T-cell (primary cell): ENCODE data around the gene MDFIC. TPM values are rescaled to one million over a fixed set of nuclear protein-coding genes. Genes with fewer than 3 reads are reported as not detected.

Experiments used
- ATAC-seq, 4 experiments: fragments of 200-7000 bp in 3 of 4; fragments of 150-1000 bp in 1 of 4; cut with Tn5 transposase; replicated peaks in 1 of 4; 1 replicate in 3 of 4; 2 replicates in 1 of 4; pipeline ENCODE4 v1.10.0; 2021; ENCODE audit warnings: moderate library complexity in 3 of 4, mild to moderate bottlenecking in 2 of 4, moderate number of reproducible peaks in 1 of 4
- CTCF ChIA-PET, 2 donors: fragments of 300-600 bp; sonication (Branson Sonifier 250); formaldehyde crosslinking; loops; one replicate each; lab custom pipeline; 2022; ENCODE audit warnings: antibody characterized with exemption in 2 of 2; lab: Charles Lee
- POLR2A ChIA-PET, 2 donors: fragments of 300-600 bp; sonication (Branson Sonifier 250); formaldehyde crosslinking; loops; one replicate each; lab custom pipeline; 2022; ENCODE audit warnings: antibody characterized with exemption in 2 of 2; lab: Charles Lee
- DNase-seq, 35 experiments: peaks; one replicate each; pipeline versions ENCODE4 v3.0.0 to v3.0.0-alpha.2; 2013 to 2023
- H3K27ac ChIP-seq: one replicate; pipeline ENCODE4 v1.5.1; 2013; ENCODE audit warnings: low read length
- H3K27me3 ChIP-seq, 2 experiments: replicated peaks in 1 of 2; 1 replicate in 1 of 2; 2 replicates in 1 of 2; pipeline versions ENCODE4 v1.6.1 to v1.7.0; 2013; ENCODE audit warnings: low read length in 1 of 2, mixed read lengths in 1 of 2; ENCODE audit not compliant: control insufficient read depth in 2 of 2, insufficient read depth in 2 of 2; ENCODE audit errors: extremely low read depth in 1 of 2
- H3K36me3 ChIP-seq, 2 donors: 1 replicate in 1 of 2; 2 replicates in 1 of 2; pipeline versions ENCODE4 v1.6.1 to v1.7.0; 2013; ENCODE audit warnings: low read length in 1 of 2; ENCODE audit not compliant: control insufficient read depth in 2 of 2, insufficient read depth in 1 of 2; ENCODE audit errors: extremely low read depth in 1 of 2
- H3K4me1 ChIP-seq, 2 experiments: 1 replicate in 1 of 2; 2 replicates in 1 of 2; pipeline versions ENCODE4 v1.6.1 to v1.7.0; 2013; ENCODE audit warnings: low read length in 2 of 2, mixed read lengths in 1 of 2; ENCODE audit not compliant: insufficient read depth in 2 of 2, control insufficient read depth in 1 of 2; ENCODE audit errors: extremely low read depth in 1 of 2
- H3K4me3 ChIP-seq, 2 donors: 1 replicate in 1 of 2; 2 replicates in 1 of 2; pipeline versions ENCODE4 v1.5.1 to v1.7.0; 2013; ENCODE audit warnings: mild to moderate bottlenecking in 2 of 2, low read length in 1 of 2, moderate library complexity in 1 of 2; ENCODE audit not compliant: control insufficient read depth in 1 of 2; ENCODE audit errors: extremely low read depth in 1 of 2
- H3K9me3 ChIP-seq: 2 replicates; pipeline ENCODE4 v1.7.0; 2013
- H3K27ac Mint-ChIP-seq, 2 donors: one replicate each; pipeline ENCODE4 v1.8.0; 2020 to 2021; ENCODE audit warnings: mild to moderate bottlenecking in 2 of 2, mixed read lengths in 2 of 2
- H3K27me3 Mint-ChIP-seq, 2 donors: one replicate each; pipeline ENCODE4 v1.8.0; 2021 to 2022; ENCODE audit warnings: mixed read lengths in 2 of 2
- H3K36me3 Mint-ChIP-seq: one replicate; pipeline ENCODE4 v1.8.0; 2021; ENCODE audit warnings: mixed read lengths
- H3K4me1 Mint-ChIP-seq, 3 donors: one replicate each; pipeline ENCODE4 v1.8.0; 2020 to 2022; ENCODE audit warnings: mixed read lengths in 3 of 3, mild to moderate bottlenecking in 1 of 3
- H3K4me3 Mint-ChIP-seq, 3 donors: one replicate each; pipeline ENCODE4 v1.8.0; 2020 to 2022; ENCODE audit warnings: mild to moderate bottlenecking in 3 of 3, mixed read lengths in 3 of 3, moderate library complexity in 3 of 3
- H3K9me3 Mint-ChIP-seq, 3 donors: one replicate each; pipeline ENCODE4 v1.8.0; 2020 to 2022; ENCODE audit warnings: mixed read lengths in 3 of 3
- WGBS: methylation state at CpG from one replicate; pipeline ENCODE4 v1.1.5; 2013; ENCODE audit warnings: missing lambda C conversion rate; ENCODE audit not compliant: insufficient coverage; 5-methylcytosine and 5-hydroxymethylcytosine counted together
- total RNA-seq, 35 experiments: library from RNA in 6 of 35; stranded (reverse) in 6 of 35; fragments of 120-200 nt in 1 of 35; gene quantifications; one replicate each; pipeline versions ENCODE4 v1.2.1 to v1.2.4 and lab custom pipeline; 2013 to 2026

The MDFIC gene
- total RNA-seq, 5 donors from 2014 or later (not counting 1 experiment from before 2014, with no cell fraction given) = 56.3 to 84.6 (median 65.0) TPM

DNA sequence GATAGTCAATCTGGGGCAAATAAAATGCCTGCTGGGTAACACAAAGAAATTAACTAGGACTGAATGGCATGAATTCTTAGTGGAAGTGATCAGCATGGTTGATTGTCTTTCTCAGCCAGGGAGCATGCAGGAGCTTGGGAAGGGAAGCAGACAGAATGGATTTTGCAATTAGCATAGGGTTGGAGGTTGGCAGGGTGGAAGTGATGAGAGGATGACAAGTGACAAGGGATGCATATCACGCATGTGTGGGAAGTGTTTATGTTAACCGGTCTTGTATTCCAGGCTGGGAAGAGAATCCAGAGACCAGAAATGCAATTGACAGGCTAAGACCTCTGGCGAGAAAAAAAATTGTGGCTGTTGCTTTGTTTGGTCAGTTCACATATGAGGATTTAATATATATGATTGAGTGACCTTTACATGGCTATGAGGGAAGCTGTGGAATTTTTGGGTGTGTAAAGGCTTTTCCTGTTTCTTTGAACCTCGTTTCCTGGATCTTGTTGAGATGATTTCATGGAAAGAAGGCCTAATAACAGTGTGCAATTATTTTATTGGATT, 8.3 kb downstream of the MDFIC start:
- peak overlapping the region in 2 of 3 donors; percentile 76 to 77 for H3K4me3 Mint-ChIP-seq
- Histone ChIP-seq H3K27ac (peak overlapping the region; percentile 60), H3K9me3 (no peaks in the 10 kb centered on the region), H3K4me3 (no peak overlapping the region), H3K36me3 (no peaks in the 10 kb centered on the region), H3K4me1 (peaks cover 30 to 78% of the 10 kb centered on the region in 2 experiments), H3K27me3 (no peaks in the 10 kb centered on the region)
- ATAC-seq (no peak), DNase-seq (no peak)
- H3K36me3 Mint-ChIP-seq = peaks cover 8% of the 10 kb centered on the region
- no peaks in the 10 kb centered on the region for H3K27me3 Mint-ChIP-seq
- H3K9me3 Mint-ChIP-seq = no peaks in the 10 kb centered on the region
- H3K4me1 Mint-ChIP-seq = peaks cover 19 to 37% (median 20%) of the 10 kb centered on the region in 3 donors
- WGBS = 73% methylated on average over 3 of the region's 4 CpGs
- ChIA-PET CTCF (interaction anchor here in 1 of 2 donors (1.9 kb wide), 1 partner anchor 9 kb away, joined by 5 read pairs; no protein-coding TSS in a partner anchor), POLR2A (no interaction called here)
- H3K27ac Mint-ChIP-seq = no peak overlapping the region

GRCh38 chr7:114930829-114931655, 9.1 kb downstream of the MDFIC start:
- WGBS = no CpG with 5 or more reads among the region's 6 CpGs
- ATAC-seq (peak; percentile 21 to 56 (median 44)), DNase-seq (peak in 1 of 35 experiments; percentile 42)
- H3K27me3 ChIP-seq = no peaks in the 10 kb centered on the region
- ChIA-PET CTCF (interaction anchor here in 1 of 2 donors (0.6 to 1.4 kb wide), 3 partner anchors 7 to 23 kb away, joined by 4 to 6 read pairs (median 4); no protein-coding TSS in a partner anchor), POLR2A (interaction anchor here in 1 of 2 donors (0.8 kb wide), 1 partner anchor 15 kb away, joined by 3 read pairs; no protein-coding TSS in a partner anchor)
- no peaks in the 10 kb centered on the region for H3K9me3 ChIP-seq
- Mint-ChIP-seq H3K4me3 (peak overlapping the region in 2 of 3 donors; percentile 76 to 77), H3K9me3 (no peaks in the 10 kb centered on the region), H3K27ac (no peak overlapping the region), H3K36me3 (peaks cover 5% of the 10 kb centered on the region), H3K4me1 (peaks cover 11 to 37% (median 18%) of the 10 kb centered on the region in 3 donors), H3K27me3 (no peaks in the 10 kb centered on the region)
- H3K36me3 ChIP-seq = no peaks in the 10 kb centered on the region
- peak overlapping the region; percentile 60 for H3K27ac ChIP-seq
- H3K4me1 ChIP-seq = peaks cover 26 to 69% of the 10 kb centered on the region in 2 experiments
- peak overlapping the region in 1 of 2 donors; percentile 4 for H3K4me3 ChIP-seq

DNA sequence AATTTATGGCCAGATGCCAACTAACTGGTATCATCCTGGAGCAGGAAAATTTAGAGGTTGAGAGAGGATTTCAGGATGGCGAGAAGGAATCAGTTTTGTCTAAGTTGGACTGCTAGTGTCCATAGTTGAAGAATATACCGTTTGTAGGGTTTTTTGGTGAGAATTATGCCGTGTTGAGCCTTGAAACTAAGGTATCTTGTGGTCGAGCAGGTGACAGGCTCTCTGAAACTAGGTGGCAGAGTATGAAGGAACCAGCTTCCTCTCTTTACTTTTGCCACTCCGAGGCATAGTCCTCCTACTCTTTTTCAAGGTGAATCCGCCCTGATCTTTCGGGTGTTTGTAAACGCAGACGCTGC, 9.7 kb downstream of the MDFIC start:
- peak overlapping the region in 1 of 2 donors; percentile 4 for H3K4me3 ChIP-seq
- peaks cover 5 to 37% (median 19%) of the 10 kb centered on the region in 3 donors for H3K4me1 Mint-ChIP-seq
- no peaks in the 10 kb centered on the region for H3K27me3 Mint-ChIP-seq
- peak overlapping the region in 2 of 3 donors; percentile 76 to 77 for H3K4me3 Mint-ChIP-seq
- H3K36me3 ChIP-seq = no peaks in the 10 kb centered on the region
- peak overlapping the region; percentile 60 for H3K27ac ChIP-seq
- ATAC-seq (peak; percentile 84 to 92 (median 85)), DNase-seq (peak in 27 of 35 experiments; percentile 2 to 65 (median 21))
- no peaks in the 10 kb centered on the region for H3K9me3 ChIP-seq
- ChIA-PET CTCF (interaction anchor here in 1 of 2 donors (0.6 to 1.4 kb wide), 3 partner anchors 8 to 24 kb away, joined by 4 to 6 read pairs (median 4); no protein-coding TSS in a partner anchor), POLR2A (interaction anchor here in 1 of 2 donors (0.8 kb wide), 1 partner anchor 15 kb away, joined by 3 read pairs; no protein-coding TSS in a partner anchor)
- no peaks in the 10 kb centered on the region for H3K27me3 ChIP-seq
- H3K36me3 Mint-ChIP-seq = peaks cover 5% of the 10 kb centered on the region
- peaks cover 23 to 63% of the 10 kb centered on the region in 2 experiments for H3K4me1 ChIP-seq
- H3K9me3 Mint-ChIP-seq = no peaks in the 10 kb centered on the region
- 16% methylated on average over 2 of the region's 9 CpGs for WGBS
- no peak overlapping the region for H3K27ac Mint-ChIP-seq

DNA sequence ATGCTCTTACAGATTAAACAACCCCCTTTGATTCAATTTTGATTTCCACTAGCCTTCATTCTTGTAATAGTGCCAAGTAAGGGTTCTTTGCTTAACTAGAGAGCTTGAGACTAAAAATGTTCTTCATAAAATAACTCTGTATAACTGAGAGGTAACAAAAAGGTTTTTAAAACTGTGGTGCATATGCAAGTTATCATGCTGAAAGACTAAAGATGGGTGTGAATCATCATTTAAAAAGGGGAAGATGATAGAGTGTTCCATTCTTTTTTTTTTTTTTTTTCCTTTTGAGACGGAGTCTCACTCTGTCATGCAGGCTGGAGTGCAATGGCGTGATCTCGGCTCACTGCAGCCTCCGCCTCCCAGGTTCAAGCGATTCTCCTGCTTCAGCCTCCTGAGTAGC, 11.1 kb downstream of the MDFIC start:
- H3K4me1 ChIP-seq = peaks cover 23 to 52% of the 10 kb centered on the region in 2 experiments
- Mint-ChIP-seq H3K36me3 (peaks cover 9% of the 10 kb centered on the region), H3K9me3 (no peaks in the 10 kb centered on the region), H3K27me3 (no peaks in the 10 kb centered on the region), H3K27ac (no peak overlapping the region), H3K4me3 (peak overlapping the region in 2 of 3 donors; percentile 76 to 77), H3K4me1 (peaks cover 4 to 38% (median 21%) of the 10 kb centered on the region in 3 donors)
- no peaks in the 10 kb centered on the region for H3K9me3 ChIP-seq
- ChIA-PET POLR2A (interaction anchor here in 1 of 2 donors (0.7 kb wide), 1 partner anchor 1307 kb away, joined by 4 read pairs; no protein-coding TSS in a partner anchor), CTCF (interaction anchor here (0.7 to 1.0 kb wide), 2 partner anchors 29 to 63 kb away, joined by 3 read pairs; no protein-coding TSS in a partner anchor)
- peak overlapping the region; percentile 60 for H3K27ac ChIP-seq
- H3K4me3 ChIP-seq = no peak overlapping the region
- no CpG with 5 or more reads among the region's 5 CpGs for WGBS
- H3K27me3 ChIP-seq = no peaks in the 10 kb centered on the region
- no peak for DNase-seq
- no peak for ATAC-seq
- no peaks in the 10 kb centered on the region for H3K36me3 ChIP-seq

GRCh38 chr7:114933658-114934057, 11.8 kb downstream of the MDFIC start:
- Histone ChIP-seq H3K27me3 (no peaks in the 10 kb centered on the region), H3K27ac (no peak overlapping the region), H3K9me3 (no peaks in the 10 kb centered on the region), H3K4me3 (no peak overlapping the region), H3K36me3 (no peaks in the 10 kb centered on the region), H3K4me1 (peaks cover 18 to 45% of the 10 kb centered on the region in 2 experiments)
- H3K27me3 Mint-ChIP-seq = no peaks in the 10 kb centered on the region
- H3K9me3 Mint-ChIP-seq = no peaks in the 10 kb centered on the region
- H3K4me1 Mint-ChIP-seq = peaks cover 8 to 39% (median 24%) of the 10 kb centered on the region in 3 donors
- H3K27ac Mint-ChIP-seq = no peak overlapping the region
- ATAC-seq (no peak), DNase-seq (no peak)
- WGBS = no CpG with 5 or more reads among the region's 5 CpGs
- H3K4me3 Mint-ChIP-seq = peak overlapping the region in 1 of 3 donors; percentile 7
- ChIA-PET CTCF (interaction anchor here in 1 of 2 donors (0.7 kb wide), 1 partner anchor 12 kb away, joined by 3 read pairs; no protein-coding TSS in a partner anchor), POLR2A (interaction anchor here in 1 of 2 donors (1.0 kb wide), 1 partner anchor 11 kb away, joined by 3 read pairs; no protein-coding TSS in a partner anchor)
- peaks cover 11% of the 10 kb centered on the region for H3K36me3 Mint-ChIP-seq
